Retinal pigment epithelial cell (primary cell): ENCODE results near the gene C11orf86.
"Not testable (repeated sequence)": the region's sequence is repeated elsewhere in the genome, so short reads cannot be mapped to it uniquely, and the experiment has no call there.

Source experiments
- DNase-seq: peaks from one replicate; pipeline ENCODE4 v3.0.0-alpha.2; 2010; ENCODE audit warnings: low read depth
- H3K4me3 ChIP-seq: 2 replicates; pipeline ENCODE4 v1.5.1; 2011; ENCODE audit warnings: mild to moderate bottlenecking, low read length, control low read depth, moderate library complexity
- TF ChIP-seq, protein P1 (sequence below): conservative IDR thresholded peaks from 2 replicates; pipeline ENCODE4 v1.5.1; 2011; ENCODE audit warnings: low read depth, low read length, control low read depth, inconsistent platforms

The C11orf86 gene

DNA sequence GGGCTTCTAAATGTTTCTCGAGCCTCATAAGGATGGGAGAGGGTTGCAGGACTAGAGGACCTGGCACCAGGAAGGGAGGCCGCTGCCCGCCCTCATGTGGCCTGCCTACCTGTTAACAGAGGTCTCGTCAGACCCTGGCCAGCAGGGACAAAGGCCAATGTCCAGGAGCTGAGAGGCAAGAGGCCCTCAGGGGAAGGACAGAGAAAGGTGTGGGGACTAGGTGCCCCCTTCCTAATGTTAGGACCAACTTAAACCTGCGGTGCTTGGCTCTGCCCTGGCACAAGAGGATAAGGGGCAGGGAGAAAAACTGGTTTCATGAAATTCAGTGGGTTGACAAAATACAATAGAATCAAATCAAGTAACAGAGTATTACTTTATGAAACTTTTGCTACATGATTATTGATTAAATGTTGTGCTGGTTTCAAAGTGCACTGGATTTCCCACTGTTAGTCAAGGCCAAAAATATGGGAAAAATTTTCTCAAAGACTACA, 27.9 kb downstream of the C11orf86 start:
- no peak overlapping the region for H3K4me3 ChIP-seq
- TF ChIP-seq, protein P1, sequence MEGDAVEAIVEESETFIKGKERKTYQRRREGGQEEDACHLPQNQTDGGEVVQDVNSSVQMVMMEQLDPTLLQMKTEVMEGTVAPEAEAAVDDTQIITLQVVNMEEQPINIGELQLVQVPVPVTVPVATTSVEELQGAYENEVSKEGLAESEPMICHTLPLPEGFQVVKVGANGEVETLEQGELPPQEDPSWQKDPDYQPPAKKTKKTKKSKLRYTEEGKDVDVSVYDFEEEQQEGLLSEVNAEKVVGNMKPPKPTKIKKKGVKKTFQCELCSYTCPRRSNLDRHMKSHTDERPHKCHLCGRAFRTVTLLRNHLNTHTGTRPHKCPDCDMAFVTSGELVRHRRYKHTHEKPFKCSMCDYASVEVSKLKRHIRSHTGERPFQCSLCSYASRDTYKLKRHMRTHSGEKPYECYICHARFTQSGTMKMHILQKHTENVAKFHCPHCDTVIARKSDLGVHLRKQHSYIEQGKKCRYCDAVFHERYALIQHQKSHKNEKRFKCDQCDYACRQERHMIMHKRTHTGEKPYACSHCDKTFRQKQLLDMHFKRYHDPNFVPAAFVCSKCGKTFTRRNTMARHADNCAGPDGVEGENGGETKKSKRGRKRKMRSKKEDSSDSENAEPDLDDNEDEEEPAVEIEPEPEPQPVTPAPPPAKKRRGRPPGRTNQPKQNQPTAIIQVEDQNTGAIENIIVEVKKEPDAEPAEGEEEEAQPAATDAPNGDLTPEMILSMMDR, result no peak
- DNase-seq, result no peak

DNA sequence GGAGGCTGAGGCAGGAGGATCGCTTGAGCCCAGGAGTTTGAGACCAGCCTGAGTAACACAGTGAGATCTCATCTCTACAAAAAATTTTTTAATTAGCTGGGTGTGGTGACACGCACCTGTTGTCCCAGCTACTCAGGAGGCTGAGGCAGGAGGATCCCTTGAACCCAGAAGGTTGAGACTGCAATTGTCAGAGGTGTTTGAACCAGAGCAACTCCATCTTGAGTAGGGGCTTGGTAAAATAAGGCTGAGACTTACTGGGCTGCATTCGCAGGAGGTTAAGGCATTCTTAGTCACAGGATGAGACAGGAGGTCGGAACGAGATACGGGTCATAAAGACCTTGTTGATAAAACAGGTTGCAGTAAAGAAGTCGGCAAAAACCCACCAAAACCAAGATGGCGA, 30.1 kb downstream of the C11orf86 start:
- not testable (repeated sequence) for H3K4me3 ChIP-seq, DNase-seq

DNA sequence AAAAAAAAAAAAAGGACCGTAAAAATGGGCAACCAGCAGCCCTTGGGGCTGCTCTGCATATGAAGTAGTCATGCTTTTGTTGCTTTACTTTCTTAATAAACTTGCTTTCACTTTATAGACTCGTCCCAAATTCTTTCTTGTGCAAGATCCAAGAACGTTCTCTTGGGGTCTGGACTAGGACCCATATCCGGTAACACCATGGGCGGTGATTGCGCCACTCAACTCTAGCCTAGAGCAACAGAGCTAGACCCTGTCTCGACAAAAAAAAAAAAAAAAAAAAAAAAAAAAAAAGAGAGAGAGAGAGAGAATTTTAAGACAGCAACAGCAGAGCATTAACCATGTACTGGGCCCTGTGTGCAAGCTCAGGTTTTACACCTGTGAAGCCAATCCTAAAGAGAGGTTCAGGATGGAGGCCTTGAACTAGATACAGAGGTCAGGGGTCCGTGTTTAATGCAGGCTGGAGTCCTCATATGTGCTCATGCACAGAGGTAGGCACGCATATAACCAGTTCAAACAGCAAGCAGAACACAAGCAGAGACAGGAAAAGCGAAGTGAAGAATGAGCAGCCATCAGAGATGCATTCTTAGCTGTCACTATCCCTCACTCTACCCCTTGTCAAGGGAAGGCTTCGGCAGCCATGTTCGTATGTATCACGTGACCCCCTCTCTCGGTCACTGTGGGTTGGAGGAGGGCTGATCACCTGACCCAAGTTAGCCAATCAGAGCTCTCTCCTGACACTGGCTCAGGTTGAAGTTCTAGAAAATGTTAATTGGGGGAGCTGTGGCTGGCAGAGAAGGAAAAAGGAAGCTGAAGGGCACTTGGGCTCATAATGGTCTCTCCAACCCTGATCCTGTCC, 31.2 kb downstream of the C11orf86 start:
- no peak overlapping the region for H3K4me3 ChIP-seq
- no peak for DNase-seq
- TF ChIP-seq, protein P1, result no peak

DNA sequence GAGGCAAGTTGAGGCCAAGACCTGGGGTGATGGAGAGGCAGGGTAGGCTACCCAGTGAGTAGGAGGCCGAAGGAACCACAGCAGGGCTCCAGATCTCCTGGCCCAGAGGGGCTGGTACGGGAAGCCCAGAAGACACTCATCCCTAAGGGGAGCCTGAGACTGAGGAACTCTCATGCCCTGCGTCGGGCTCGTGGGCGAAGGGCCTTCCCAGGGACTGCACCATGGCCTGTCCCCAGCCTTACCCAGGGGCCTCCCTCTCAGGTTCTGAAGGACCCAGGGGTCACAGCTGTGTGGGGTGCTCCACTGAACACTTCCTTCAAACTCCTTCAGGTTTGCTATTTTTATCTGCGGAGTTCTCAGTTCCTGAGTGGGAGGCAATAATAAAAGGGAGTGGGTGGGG, 32.0 kb downstream of the C11orf86 start:
- H3K4me3 ChIP-seq, result no peak overlapping the region
- DNase-seq, result no peak
- TF ChIP-seq, protein P1, result no peak

DNA sequence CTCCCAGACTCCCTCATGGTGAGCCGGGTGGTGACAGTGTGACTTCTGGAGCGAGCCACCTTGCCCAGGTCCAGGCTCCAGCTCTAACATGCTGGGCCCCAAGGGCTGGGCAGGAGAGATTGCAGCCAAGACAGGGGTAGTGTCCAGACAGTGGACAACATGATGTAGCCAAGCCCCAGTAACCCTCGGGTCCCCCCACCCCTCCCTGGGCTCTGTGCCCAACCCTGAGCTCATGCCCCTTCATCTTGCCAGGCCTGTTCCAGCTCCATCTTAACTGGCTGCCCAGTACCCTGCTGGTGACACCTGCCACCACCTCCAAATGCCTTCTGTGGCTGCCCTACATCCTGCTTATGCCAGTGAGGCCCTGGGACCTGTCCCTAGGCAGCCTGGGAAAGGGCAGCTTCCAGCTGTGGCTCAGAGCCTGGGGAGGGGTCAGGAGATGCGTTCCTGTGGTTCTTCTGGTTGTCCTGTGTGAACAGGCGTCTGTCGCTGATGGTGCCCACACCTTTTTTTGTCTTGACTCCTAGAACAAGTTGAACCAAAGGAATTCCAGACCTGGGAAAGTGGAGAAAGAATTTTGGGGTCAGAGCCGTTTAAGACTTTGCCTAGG, 35.3 kb downstream of the C11orf86 start:
- no peak for DNase-seq
- H3K4me3 ChIP-seq, result no peak overlapping the region
- TF ChIP-seq, protein P1, result no peak

DNA sequence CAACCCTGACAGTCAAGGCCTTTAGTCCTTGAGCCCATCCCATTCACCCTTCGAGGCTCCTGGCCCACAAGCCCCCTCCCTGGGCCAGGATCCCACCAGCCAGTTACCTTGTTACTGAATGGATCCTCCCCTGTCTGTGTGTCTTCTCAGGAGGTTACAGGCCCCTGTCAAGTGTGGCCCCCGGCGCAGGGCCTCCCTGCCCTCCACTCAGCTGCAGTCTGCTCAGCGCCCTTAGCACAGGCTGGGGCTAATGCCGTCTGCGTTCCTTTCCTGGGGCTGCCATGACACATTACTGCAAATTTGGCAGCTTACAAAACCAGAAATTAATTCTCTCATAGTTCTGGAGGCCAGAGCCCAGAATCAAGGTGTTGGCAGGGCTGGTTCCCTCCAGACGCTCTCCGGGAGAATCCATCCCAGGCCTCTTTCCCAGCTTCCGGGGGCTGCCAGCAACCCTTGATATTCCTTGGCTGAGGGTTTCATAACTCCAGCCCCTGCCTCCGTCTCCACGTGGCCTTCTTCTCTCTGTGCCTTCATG, 38.5 kb downstream of the C11orf86 start:
- H3K4me3 ChIP-seq, result no peak overlapping the region
- DNase-seq, result no peak
- TF ChIP-seq, protein P1, result no peak

DNA sequence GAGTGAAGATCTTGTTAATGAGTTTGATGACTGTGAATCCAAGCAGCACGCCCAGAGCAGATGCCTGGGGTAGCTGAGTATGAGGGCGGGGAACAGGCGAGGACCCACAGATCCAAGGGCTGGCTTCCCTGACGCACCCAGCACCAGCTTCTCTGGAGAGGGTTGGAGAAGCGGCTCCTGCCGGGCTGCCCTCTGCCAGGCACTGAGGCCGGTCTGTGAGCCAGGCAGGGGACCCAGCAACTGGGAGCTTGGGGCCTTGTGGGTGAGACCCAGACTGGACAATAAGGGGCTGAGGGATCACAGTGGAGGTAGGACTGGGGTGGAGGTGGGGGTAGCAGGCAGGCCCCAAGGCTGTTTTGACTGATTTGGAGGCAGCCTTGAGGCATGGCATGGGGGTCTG, 39.2 kb downstream of the C11orf86 start:
- DNase-seq, result no peak
- TF ChIP-seq, protein P1, result no peak
- no peak overlapping the region for H3K4me3 ChIP-seq
